ENCODE measurements around the gene MYO15A. TPM values are rescaled to one million over a fixed set of nuclear protein-coding genes. Genes with fewer than 3 reads are reported as not detected.

Gene MYO15A
- total and polyA plus RNA-seq, 2 experiments from 2014 or later: 1.0 to 2.2 TPM

DNA sequence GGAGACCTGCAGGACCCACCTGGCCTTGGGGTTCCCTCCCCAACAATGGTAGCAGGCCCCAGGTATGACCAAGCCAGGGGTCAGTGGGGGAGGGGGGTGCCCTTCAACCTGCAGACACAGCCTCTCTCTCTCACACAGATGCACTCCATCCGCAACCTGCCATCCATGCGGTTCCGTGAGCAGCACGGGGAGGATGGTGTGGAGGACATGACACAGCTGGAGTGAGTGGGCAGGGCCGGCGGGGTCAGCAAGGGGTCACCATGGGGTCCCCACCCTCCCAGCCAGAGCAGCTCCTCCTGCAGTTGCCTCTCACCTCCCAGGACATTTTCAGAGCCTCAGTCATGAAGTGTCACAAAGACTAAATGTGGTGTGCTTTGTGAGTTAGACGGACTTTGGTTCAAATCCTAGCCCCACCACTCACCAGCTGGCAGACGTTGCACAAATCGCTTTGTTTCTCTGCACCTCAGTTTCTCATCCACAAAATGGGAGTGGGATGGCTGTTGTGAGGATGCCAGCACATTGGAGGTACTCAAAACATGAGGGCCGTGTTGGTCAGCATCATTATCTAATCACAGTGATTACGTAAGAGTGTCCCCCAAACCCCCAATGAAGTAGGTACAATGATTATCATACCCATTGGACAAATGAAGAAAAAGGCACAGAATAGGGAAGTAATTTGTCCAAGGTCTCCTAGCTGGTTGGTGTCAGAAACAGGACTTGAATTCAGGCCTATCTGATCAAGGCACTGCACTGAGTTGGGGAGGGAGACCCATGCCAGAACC, 16.0 kb downstream of the MYO15A start:
- Histone ChIP-seq H2AFZ (no peak overlapping the region), H3F3A (replicated peaks; ENCODE audit: low read depth) (no peaks in the 10 kb centered on the region), H3K27me3 (ENCODE audit: insufficient read depth) (no peaks in the 10 kb centered on the region), H3K36me3 (ENCODE audit: insufficient read depth) (no peaks in the 10 kb centered on the region), H4K20me1 (replicated peaks; ENCODE audit: insufficient read depth) (no peaks in the 10 kb centered on the region), H3K4me1 (ENCODE audit: insufficient read depth) (no peaks in the 10 kb centered on the region), H3K79me2 (replicated peaks; ENCODE audit: insufficient read depth) (no peaks in the 10 kb centered on the region), H3K4me3 (no peak overlapping the region), H3K27ac (ENCODE audit: low read depth) (no peak overlapping the region), H3K4me2 (no peak overlapping the region), H3K9me2 (ENCODE audit: insufficient read depth) (no peaks in the 10 kb centered on the region)
- H3K36me3 Mint-ChIP-seq (ENCODE audit: low read depth): no peaks in the 10 kb centered on the region
- DNase-seq (ENCODE audit: low spot score): no peak
- no peak for TF ChIP-seq STAT1 (IDR thresholded peaks at IDR 0.05; ENCODE audit: unreplicated experiment)
- TF ChIP-seq ZNF114 (CRISPR knock-in tag; IDR thresholded peaks at IDR 0.05): no peak
- TF ChIP-seq, protein P1, sequence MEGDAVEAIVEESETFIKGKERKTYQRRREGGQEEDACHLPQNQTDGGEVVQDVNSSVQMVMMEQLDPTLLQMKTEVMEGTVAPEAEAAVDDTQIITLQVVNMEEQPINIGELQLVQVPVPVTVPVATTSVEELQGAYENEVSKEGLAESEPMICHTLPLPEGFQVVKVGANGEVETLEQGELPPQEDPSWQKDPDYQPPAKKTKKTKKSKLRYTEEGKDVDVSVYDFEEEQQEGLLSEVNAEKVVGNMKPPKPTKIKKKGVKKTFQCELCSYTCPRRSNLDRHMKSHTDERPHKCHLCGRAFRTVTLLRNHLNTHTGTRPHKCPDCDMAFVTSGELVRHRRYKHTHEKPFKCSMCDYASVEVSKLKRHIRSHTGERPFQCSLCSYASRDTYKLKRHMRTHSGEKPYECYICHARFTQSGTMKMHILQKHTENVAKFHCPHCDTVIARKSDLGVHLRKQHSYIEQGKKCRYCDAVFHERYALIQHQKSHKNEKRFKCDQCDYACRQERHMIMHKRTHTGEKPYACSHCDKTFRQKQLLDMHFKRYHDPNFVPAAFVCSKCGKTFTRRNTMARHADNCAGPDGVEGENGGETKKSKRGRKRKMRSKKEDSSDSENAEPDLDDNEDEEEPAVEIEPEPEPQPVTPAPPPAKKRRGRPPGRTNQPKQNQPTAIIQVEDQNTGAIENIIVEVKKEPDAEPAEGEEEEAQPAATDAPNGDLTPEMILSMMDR (conservative IDR thresholded peaks at IDR 0.05; ENCODE audit: low read depth in 2 of 2): no peak
- TF ChIP-seq, protein P2, sequence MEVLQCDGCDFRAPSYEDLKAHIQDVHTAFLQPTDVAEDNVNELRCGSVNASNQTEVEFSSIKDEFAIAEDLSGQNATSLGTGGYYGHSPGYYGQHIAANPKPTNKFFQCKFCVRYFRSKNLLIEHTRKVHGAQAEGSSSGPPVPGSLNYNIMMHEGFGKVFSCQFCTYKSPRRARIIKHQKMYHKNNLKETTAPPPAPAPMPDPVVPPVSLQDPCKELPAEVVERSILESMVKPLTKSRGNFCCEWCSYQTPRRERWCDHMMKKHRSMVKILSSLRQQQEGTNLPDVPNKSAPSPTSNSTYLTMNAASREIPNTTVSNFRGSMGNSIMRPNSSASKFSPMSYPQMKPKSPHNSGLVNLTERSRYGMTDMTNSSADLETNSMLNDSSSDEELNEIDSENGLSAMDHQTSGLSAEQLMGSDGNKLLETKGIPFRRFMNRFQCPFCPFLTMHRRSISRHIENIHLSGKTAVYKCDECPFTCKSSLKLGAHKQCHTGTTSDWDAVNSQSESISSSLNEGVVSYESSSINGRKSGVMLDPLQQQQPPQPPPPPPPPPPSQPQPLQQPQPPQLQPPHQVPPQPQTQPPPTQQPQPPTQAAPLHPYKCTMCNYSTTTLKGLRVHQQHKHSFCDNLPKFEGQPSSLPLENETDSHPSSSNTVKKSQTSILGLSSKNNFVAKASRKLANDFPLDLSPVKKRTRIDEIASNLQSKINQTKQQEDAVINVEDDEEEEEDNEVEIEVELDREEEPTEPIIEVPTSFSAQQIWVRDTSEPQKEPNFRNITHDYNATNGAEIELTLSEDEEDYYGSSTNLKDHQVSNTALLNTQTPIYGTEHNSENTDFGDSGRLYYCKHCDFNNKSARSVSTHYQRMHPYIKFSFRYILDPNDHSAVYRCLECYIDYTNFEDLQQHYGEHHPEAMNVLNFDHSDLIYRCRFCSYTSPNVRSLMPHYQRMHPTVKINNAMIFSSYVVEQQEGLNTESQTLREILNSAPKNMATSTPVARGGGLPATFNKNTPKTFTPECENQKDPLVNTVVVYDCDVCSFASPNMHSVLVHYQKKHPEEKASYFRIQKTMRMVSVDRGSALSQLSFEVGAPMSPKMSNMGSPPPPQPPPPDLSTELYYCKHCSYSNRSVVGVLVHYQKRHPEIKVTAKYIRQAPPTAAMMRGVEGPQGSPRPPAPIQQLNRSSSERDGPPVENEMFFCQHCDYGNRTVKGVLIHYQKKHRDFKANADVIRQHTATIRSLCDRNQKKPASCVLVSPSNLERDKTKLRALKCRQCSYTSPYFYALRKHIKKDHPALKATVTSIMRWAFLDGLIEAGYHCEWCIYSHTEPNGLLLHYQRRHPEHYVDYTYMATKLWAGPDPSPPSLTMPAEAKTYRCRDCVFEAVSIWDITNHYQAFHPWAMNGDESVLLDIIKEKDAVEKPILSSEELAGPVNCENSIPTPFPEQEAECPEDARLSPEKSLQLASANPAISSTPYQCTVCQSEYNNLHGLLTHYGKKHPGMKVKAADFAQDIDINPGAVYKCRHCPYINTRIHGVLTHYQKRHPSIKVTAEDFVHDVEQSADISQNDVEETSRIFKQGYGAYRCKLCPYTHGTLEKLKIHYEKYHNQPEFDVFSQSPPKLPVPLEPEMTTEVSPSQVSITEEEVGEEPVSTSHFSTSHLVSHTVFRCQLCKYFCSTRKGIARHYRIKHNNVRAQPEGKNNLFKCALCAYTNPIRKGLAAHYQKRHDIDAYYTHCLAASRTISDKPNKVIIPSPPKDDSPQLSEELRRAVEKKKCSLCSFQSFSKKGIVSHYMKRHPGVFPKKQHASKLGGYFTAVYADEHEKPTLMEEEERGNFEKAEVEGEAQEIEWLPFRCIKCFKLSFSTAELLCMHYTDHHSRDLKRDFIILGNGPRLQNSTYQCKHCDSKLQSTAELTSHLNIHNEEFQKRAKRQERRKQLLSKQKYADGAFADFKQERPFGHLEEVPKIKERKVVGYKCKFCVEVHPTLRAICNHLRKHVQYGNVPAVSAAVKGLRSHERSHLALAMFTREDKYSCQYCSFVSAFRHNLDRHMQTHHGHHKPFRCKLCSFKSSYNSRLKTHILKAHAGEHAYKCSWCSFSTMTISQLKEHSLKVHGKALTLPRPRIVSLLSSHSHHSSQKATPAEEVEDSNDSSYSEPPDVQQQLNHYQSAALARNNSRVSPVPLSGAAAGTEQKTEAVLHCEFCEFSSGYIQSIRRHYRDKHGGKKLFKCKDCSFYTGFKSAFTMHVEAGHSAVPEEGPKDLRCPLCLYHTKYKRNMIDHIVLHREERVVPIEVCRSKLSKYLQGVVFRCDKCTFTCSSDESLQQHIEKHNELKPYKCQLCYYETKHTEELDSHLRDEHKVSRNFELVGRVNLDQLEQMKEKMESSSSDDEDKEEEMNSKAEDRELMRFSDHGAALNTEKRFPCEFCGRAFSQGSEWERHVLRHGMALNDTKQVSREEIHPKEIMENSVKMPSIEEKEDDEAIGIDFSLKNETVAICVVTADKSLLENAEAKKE (CRISPR knock-in tag; IDR thresholded peaks at IDR 0.05): no peak
- no peak for TF ChIP-seq JUNB (IDR thresholded peaks at IDR 0.05; ENCODE audit: unreplicated experiment)
- no peak overlapping the region for H3K4me3 Mint-ChIP-seq
- H3K9me3 Mint-ChIP-seq: peaks cover 5% of the 10 kb centered on the region; the same call in 2 of the 3 replicates
- no peak overlapping the region for H3K27ac Mint-ChIP-seq
- peaks cover 6% of the 10 kb centered on the region for H3K27me3 Mint-ChIP-seq (ENCODE audit: insufficient read depth, low read depth, poor library complexity)
- no peaks in the 10 kb centered on the region; the same call in 2 of the 3 replicates for H3K4me1 Mint-ChIP-seq
- ATAC-seq: no peak

Data from GM23338 (cell line).